GM18909 (cell line): ENCODE results near the gene WDPCP.

Source experiments
- ATAC-seq: cut with Tn5 transposase; IDR thresholded peaks from one replicate; pipeline ENCODE4 v1.9.1; 2021; ENCODE audit warnings: mild to moderate bottlenecking; ENCODE audit not compliant: unreplicated experiment, poor library complexity

Gene WDPCP

GRCh38 chr2:63555299-63555698 is 33.0 kb downstream of the WDPCP start:
- ATAC-seq, result no peak

DNA sequence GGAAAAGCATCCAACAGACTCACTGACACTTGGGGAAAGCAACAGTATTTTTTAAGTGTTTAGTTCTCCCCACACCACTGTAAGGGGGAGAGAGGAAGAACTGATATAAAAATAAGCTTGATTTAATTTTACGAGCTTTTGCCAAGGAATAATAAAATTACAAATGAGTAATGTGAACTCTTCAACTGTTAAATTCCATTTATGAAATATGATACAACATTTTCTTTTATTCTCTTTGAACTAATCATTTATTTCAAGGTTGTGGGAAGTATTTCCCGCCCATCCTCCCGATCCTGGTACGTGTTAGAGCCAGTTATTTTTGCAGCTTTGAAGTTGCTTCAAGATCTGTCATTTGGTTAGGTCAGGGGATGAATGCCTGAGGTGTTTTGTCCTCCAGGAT is 35.2 kb downstream of the WDPCP start:
- ATAC-seq, result no peak

DNA sequence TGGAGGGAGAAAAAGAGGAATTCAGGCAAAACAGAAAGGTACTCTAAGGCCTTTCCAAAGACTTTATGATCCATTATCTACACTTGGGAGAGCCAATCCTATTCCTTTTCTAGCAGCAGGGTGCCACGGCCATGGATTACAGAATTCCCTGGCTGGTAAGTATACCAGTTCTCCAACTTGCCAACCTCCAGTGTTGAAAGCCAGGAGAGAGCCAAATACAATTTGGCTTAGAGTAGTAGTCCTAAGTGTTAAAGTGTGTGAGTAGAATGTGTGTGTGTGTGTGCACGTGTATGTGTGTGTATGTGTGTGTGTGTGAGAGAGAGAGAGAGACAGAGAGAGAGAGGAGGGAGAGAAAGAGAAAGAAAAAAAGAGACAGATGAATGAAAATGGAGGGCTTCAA is 43.3 kb downstream of the WDPCP start:
- no peak for ATAC-seq

GRCh38 chr2:63544017-63544627 is 44.2 kb downstream of the WDPCP start:
- ATAC-seq, result no peak

- no peak for ATAC-seq
These were observed 48.7 kb downstream of the WDPCP start for GRCh38 chr2:63539416-63540162.

DNA sequence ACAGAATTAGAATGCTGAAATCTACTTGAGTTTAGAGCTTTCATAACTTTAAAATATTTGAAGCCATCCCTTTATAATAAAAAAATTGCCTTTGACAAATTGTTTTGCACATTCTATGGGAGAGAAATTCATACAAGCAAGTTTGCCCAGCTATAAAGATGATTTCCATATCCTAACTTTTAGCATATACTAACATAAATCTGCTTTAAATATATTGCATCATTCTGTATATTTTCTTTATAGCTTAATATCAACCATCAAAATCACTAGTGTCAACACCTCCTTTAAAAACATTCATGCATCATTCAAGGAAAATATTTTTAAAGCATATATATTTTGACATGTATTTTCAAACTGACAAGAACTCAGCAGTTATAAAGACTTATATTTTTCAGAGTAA is 49.9 kb downstream of the WDPCP start:
- ATAC-seq, result no peak

- ATAC-seq, result no peak
These were observed 51.0 kb downstream of the WDPCP start for GRCh38 chr2:63537306-63537705.

GRCh38 chr2:63530704-63531279 is 57.5 kb downstream of the WDPCP start:
- no peak for ATAC-seq

GRCh38 chr2:63525905-63526304 is 62.4 kb downstream of the WDPCP start:
- no peak for ATAC-seq

- ATAC-seq, result no peak
These were observed 65.3 kb downstream of the WDPCP start for GRCh38 chr2:63522950-63523349.

DNA sequence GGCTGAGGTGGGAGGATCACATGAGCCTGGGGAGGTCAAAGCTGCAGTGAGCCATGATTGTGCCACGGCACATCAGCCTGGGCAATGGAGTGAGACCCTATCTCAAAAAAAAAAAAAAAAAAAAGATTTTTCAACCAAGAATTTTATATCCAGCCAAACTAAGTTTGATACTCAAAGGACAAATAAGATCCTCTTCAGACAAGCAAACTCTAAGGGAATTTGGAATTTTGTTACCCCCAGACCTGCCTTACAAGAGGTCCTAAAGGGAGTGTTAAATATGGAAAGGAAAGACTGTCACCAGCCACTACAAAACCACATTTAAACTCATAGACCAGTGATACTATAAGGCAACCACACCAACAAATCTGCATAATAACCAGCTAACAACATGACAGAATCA is 67.5 kb downstream of the WDPCP start:
- ATAC-seq, result no peak

DNA sequence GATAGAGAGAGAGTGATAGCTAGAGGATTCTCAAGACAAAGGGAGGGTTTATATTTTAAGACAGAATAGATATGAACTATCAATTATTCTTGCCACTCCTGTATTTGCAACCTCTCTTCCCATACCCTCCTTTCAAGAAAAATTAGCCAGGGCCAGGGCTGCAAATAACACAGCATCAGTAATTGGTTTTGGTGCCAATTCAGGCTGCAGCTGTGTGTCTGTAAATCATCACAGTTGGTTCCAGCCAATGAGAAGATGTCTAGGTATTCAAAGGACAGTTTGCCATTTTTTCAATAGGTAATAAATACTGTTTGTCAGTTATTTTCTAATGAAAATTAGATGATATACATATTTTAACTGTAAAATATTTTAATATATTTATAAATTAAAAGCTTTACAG is 73.5 kb downstream of the WDPCP start:
- ATAC-seq, result no peak

DNA sequence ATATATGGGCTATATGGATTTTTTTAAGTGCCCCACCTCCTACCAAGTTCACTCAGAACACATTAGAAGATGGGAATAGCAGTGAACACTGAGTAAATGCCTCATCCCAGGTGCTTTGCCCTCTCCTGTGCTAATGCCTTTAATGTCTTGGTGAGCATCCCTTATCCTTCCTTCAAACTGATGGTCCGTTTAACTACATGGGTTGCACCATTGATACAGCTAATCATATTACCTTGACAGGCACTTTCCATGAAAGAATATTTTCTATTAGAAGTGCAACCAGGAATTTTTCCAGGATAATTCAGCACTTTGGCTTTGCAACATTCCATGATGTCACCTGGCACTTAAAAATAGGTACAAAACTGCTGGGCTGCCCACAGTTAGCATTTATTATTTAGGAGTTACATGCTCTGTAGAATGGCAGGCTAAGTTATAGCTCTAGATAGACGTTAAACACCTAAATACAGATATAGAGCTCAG is 74.0 kb downstream of the WDPCP start:
- no peak for ATAC-seq

DNA sequence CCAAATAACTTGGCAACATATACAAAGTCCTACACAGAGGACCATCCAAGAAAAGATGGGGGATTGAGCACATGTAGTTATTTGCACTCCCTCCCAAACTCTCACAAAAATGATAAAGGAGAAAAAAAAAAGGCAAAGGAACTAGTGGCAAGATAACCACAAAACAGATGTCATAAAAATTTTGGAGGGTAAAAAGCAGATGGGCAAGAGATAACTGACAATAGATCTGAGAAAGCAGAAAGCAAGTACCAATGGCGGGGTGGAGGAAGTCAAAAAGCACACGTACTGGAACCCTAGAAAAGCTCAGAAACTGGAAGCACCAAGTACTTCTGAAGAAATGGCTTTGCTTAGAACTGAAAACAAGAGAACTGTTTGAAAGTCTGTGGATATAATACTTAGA is 82.0 kb downstream of the WDPCP start:
- no peak for ATAC-seq

- no peak for ATAC-seq
These were observed 84.5 kb downstream of the WDPCP start for GRCh38 chr2:63503818-63504217.

- no peak for ATAC-seq
These were observed 87.9 kb downstream of the WDPCP start for GRCh38 chr2:63500398-63500797.

GRCh38 chr2:63497576-63497975 is 90.7 kb downstream of the WDPCP start:
- ATAC-seq, result no peak

DNA sequence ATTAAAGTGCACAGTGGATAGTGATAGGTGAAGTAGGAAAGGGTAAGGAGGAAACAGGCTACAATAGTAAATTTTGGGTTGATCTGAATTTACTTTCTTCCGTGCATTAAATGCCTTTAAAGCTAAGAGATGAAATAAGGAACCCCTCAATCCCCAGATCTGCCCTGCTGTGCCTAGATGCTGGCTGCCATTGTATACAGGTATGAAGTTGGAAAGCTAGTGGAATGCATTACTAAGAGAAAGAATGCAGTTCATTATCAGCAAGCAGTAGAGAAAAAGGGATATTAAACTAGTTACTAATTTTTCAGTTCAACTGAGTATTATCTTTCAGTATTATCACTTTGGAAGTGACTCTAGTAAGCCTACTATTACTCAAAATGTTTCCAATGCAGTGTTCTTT is 93.3 kb downstream of the WDPCP start:
- ATAC-seq, result no peak

DNA sequence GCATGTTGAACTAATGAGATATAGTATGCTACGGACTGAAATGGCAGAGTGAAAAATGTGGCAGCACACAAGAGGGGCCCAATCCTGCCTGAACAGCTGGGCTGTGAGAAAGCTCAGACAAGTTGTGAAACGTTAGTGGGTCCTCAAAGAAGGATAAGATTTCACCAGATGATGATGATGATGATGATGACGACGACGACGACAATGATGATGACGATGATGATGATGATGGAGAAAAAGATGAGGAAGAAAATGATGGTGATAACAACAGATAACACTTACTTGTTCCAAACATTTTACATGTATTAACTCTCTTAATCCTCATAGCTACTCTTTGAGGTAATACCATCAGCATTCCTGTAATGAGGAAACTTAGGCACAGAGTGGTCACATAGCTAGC is 94.2 kb downstream of the WDPCP start:
- ATAC-seq, result no peak

DNA sequence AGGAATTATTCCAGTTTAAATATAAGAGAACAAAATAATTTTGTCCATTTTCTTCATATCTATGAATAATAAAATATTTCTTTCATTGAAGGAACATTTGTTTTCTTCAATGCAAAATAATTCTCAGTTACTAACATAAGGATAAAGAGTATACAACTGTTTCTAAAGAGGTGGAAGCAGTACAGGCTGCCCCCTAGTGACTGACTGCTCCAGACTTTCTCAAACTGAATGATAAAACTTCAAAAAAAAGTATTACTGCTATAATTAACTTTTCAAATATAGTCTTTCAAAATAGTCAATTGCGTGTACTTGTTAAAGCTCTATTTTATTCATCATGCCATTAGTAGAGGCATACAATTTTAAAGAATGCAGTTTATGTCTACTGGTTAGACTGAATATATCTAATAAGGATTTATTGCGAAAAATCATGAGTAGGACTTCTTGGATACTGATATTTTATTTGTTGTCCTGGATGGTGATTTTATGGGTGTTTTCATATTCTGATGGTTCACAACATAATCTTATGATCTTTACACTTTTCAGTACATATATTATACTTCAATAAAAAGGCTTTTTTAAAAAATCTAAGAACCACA is 100.1 kb downstream of the WDPCP start:
- ATAC-seq, result no peak

DNA sequence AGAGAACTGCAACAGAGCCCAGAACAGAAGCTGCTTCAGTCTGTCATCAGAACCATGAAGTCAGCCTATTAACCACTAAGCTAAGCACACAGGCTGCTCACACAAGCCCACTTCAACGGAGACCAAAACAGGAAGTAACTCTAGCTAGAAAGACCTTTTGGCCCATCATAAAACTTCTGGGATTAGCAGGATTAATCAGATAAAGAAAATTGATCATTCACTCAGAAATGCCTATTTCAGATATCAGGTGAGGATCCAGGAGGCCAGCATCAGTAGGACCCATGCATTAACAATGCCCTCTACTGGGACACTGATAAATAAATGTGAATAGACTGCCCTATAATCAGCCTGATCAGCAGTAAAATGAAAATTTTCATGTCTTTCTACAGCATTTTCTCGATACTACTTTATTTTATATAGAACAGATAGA is 101.4 kb downstream of the WDPCP start:
- no peak for ATAC-seq
